Natural killer cell (primary cell): ENCODE results near the gene SPAG9. TPM values are rescaled to one million over a fixed set of nuclear protein-coding genes. Genes with fewer than 3 reads are reported as not detected.

Source experiments
- ATAC-seq, 3 donors: fragments of 150-1000 bp in 2 of 3; fragments of 200-7000 bp in 1 of 3; cut with Tn5 transposase; 1 replicate in 1 of 3; 2 replicates in 2 of 3; pipeline ENCODE4 v1.10.0; 2021; ENCODE audit warnings: mild to moderate bottlenecking in 2 of 3, moderate library complexity in 2 of 3
- DNase-seq, 2 donors: peaks; one replicate each; pipeline versions ENCODE4 v3.0.0 to v3.0.0-alpha.2; 2013 to 2021; ENCODE audit warnings: mixed read lengths in 1 of 2
- H3K27ac ChIP-seq: one replicate; pipeline ENCODE4 v1.5.1; 2013; ENCODE audit warnings: mild to moderate bottlenecking, low read length
- H3K27me3 ChIP-seq: one replicate; pipeline ENCODE4 v1.6.1; 2013; ENCODE audit warnings: low read length; ENCODE audit not compliant: control insufficient read depth, insufficient read depth
- H3K36me3 ChIP-seq: one replicate; pipeline ENCODE4 v1.6.1; 2013; ENCODE audit warnings: low read length; ENCODE audit not compliant: control insufficient read depth, insufficient read depth
- H3K4me1 ChIP-seq: one replicate; pipeline ENCODE4 v1.6.1; 2013; ENCODE audit warnings: low read length; ENCODE audit not compliant: control insufficient read depth, insufficient read depth
- H3K4me3 ChIP-seq: one replicate; pipeline ENCODE4 v1.5.1; 2013; ENCODE audit warnings: low read length
- H3K9me3 ChIP-seq: one replicate; pipeline ENCODE4 v1.6.1; 2013; ENCODE audit warnings: low read length; ENCODE audit not compliant: control insufficient read depth, insufficient read depth
- H3K27ac Mint-ChIP-seq, 2 donors: one replicate each; pipeline ENCODE4 v1.8.0; 2022; ENCODE audit warnings: mild to moderate bottlenecking in 2 of 2, mixed read lengths in 2 of 2, moderate library complexity in 1 of 2
- H3K27me3 Mint-ChIP-seq, 2 donors: one replicate each; pipeline ENCODE4 v1.8.0; 2022; ENCODE audit warnings: low read depth in 2 of 2, mixed read lengths in 2 of 2
- H3K36me3 Mint-ChIP-seq: one replicate; pipeline ENCODE4 v1.8.0; 2022; ENCODE audit warnings: mixed read lengths
- H3K4me1 Mint-ChIP-seq, 2 donors: one replicate each; pipeline ENCODE4 v1.8.0; 2022; ENCODE audit warnings: mixed read lengths in 2 of 2
- H3K4me3 Mint-ChIP-seq: one replicate; pipeline ENCODE4 v1.8.0; 2022; ENCODE audit warnings: mild to moderate bottlenecking, moderate library complexity, mixed read lengths
- H3K9me3 Mint-ChIP-seq, 2 donors: one replicate each; pipeline ENCODE4 v1.8.0; 2022; ENCODE audit warnings: mixed read lengths in 2 of 2
- CTCF ChIP-seq: fragments of 200-600 bp; IDR thresholded peaks from one replicate; pipeline ENCODE4 v1.8.0; 2022; ENCODE audit warnings: antibody characterized with exemption
- WGBS: methylation state at CpG from one replicate; pipeline ENCODE4 v1.1.7; 2013; ENCODE audit warnings: missing lambda C conversion rate; ENCODE audit not compliant: insufficient coverage; 5-methylcytosine and 5-hydroxymethylcytosine counted together
- intact Hi-C: fragments of 100-400 bp; cut with micrococcal nuclease; formaldehyde crosslinking; loops from one replicate; pipeline ENCODE4 v1.14.2; 2022
- total RNA-seq, 4 donors: library from RNA; stranded (reverse); fragments of 120-200 nt in 1 of 4; gene quantifications; one replicate each; pipeline versions ENCODE4 v1.2.3 to v1.2.4, GENCODE V29; 2013 to 2022

The SPAG9 gene
- total RNA-seq, 3 donors from 2014 or later (not counting 1 experiment from before 2014, with no cell fraction given), result 78.1 to 91.7 (median 90.3) TPM

DNA sequence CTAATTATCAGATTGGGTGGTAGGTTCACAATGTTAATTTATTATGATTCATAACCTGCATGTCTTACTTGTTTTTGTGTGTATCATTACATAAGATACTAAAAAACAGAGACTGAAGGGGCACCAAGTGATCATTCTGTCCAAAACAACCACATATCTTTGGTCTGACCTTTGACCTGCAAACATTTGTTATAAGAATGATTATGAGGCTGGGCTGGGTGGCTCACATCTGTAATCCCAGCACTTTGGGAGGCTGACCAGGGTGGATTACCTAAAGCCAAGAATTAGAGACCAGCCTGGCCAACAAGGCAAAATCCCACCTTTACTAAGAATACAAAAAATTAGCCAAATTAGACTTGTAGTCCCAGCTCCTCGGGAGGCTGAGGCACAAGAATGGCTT is 116.4 kb downstream of the SPAG9 start:
- 100% methylated on average over 1 of the region's 1 CpG for WGBS
- Mint-ChIP-seq H3K9me3 (no peaks in the 10 kb centered on the region), H3K4me1 (peaks cover 0 to 6% of the 10 kb centered on the region in 2 donors), H3K27me3 (no peaks in the 10 kb centered on the region), H3K27ac (no peak overlapping the region), H3K36me3 (peaks cover 1% of the 10 kb centered on the region), H3K4me3 (no peak overlapping the region)
- no peaks in the 10 kb centered on the region for H3K27me3 ChIP-seq
- DNase-seq (no peak), ATAC-seq (no peak)
- H3K4me1 ChIP-seq, result no peaks in the 10 kb centered on the region
- peaks cover 43% of the 10 kb centered on the region for H3K36me3 ChIP-seq
- H3K4me3 ChIP-seq, result no peak overlapping the region
- intact Hi-C loops, result no loop called here
- no peak overlapping the region for H3K27ac ChIP-seq
- H3K9me3 ChIP-seq, result no peaks in the 10 kb centered on the region
- no peak for TF ChIP-seq CTCF

DNA sequence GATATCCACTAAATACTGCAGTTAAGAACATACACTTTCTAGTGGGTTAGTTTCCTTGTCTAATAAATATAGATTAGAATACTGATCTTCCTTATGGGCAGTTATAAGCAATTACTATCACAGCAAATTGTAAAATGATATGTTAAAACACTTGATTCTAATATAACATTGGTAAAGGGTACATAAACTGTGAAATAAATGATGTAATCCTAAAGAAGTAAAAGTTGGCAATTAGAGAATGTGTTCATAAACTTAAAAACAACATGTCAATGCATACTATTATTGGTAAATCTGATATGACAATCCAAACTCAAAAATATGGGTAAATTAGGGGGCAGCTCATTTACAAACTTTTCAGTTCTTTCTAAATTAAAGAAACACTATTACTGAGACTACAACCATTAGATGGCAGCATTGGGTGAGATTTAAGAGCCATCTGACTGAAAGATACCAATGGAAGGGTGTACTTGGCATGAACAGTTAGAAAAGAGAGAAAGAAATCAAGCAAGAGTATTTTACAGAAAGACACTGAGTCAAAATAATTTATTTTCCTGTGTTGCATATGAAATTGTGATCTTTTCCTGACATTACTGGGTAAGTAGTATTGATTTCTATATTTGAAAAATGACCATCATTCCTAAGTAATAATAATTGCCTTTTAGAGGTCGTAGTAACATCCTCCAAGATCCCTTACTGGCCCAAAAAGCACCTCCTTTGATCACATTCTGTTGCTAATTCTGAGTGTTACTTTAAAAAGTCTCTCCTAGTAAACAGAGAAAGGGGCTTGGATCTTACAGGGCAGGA is 119.6 kb downstream of the SPAG9 start:
- DNase-seq, result peak in 1 of 2 donors; percentile 83
- peaks cover 19% of the 10 kb centered on the region for H3K36me3 Mint-ChIP-seq
- H3K36me3 ChIP-seq, result peaks cover 50% of the 10 kb centered on the region

DNA sequence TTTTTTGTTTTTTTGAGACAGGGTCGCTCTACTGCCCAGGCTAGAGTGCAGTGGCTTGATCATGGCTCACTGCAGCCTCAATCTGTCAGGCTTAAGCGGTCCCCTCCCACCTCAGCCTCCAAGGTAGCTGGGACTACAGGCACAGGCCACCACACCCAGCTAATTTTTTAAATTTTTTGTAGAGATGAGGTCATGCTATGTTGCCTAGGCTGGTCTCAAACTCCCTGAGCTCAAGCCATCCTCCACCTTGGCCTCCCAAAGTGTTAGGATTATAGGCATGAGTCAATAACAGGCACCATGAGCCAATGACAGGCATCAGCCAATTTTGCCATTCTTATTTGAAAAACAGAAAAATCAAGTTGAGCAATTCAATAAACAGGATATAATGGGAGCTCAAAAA is 125.0 kb downstream of the SPAG9 start:
- WGBS, result 100% methylated on average over 2 of the region's 2 CpGs
- intact Hi-C loops, result no loop called here

More for the DNA sequence above, 119.6 kb downstream of the SPAG9 start:
- Histone ChIP-seq H3K27me3 (no peaks in the 10 kb centered on the region), H3K4me1 (no peaks in the 10 kb centered on the region), H3K27ac (no peak overlapping the region), H3K4me3 (no peak overlapping the region), H3K9me3 (no peaks in the 10 kb centered on the region)
- H3K9me3 Mint-ChIP-seq, result no peaks in the 10 kb centered on the region
- WGBS, result 100% methylated on average over 1 of the region's 1 CpG
- peak; percentile 65 for TF ChIP-seq CTCF
- no peaks in the 10 kb centered on the region for H3K27me3 Mint-ChIP-seq
- H3K27ac Mint-ChIP-seq, result peak overlapping the region in 1 of 2 donors; percentile 16
- intact Hi-C loops, result loop anchor here (1.0 kb wide), 3 partner anchors 55 to 166 kb away; partner anchors contain the start of gene NME1
- peak; percentile 76 to 90 (median 79) for ATAC-seq
- no peak overlapping the region for H3K4me3 Mint-ChIP-seq
- peaks cover 0 to 6% of the 10 kb centered on the region in 2 donors for H3K4me1 Mint-ChIP-seq

More for the DNA sequence above, 125.0 kb downstream of the SPAG9 start:
- Mint-ChIP-seq H3K27ac (no peak overlapping the region), H3K4me1 (no peaks in the 10 kb centered on the region), H3K9me3 (no peaks in the 10 kb centered on the region), H3K36me3 (peaks cover 30% of the 10 kb centered on the region), H3K27me3 (no peaks in the 10 kb centered on the region), H3K4me3 (no peak overlapping the region)
- H3K4me3 ChIP-seq, result no peak overlapping the region
- no peaks in the 10 kb centered on the region for H3K9me3 ChIP-seq
- DNase-seq, result no peak
- H3K4me1 ChIP-seq, result no peaks in the 10 kb centered on the region
- H3K27ac ChIP-seq, result no peak overlapping the region
- H3K27me3 ChIP-seq, result no peaks in the 10 kb centered on the region
- ATAC-seq, result no peak
- H3K36me3 ChIP-seq, result peaks cover 70% of the 10 kb centered on the region
- no peak for TF ChIP-seq CTCF
